IMR-90 (cell line): Measurements from ENCODE around the gene TLR6. TPM values are rescaled to one million over a fixed set of nuclear protein-coding genes. Genes with fewer than 3 reads are reported as not detected.

Experiments used
- ATAC-seq: fragments of 200-7000 bp; cut with Tn5 transposase; 2 replicates; pipeline ENCODE4 v1.9.1; 2020; ENCODE audit warnings: low read depth, mild to moderate bottlenecking, moderate library complexity
- BruUV-seq: library from RNA; stranded (reverse); fragments of 400-500 nt; replicated peaks from 2 replicates; lab custom pipeline; 2021; lab: Mats Ljungman, UMichigan
- CTCF ChIA-PET: fragments of 300-600 bp; formaldehyde crosslinking; extraction: SDS; loops from one replicate; lab custom pipeline; 2021; ENCODE audit warnings: antibody characterized with exemption; lab: Yijun Ruan, JAX
- POLR2A ChIA-PET: fragments of 300-600 bp; sonication (Branson Sonifier 250); formaldehyde crosslinking; loops from one replicate; lab custom pipeline; 2022; ENCODE audit warnings: antibody characterized with exemption; ENCODE audit not compliant: unreplicated experiment; lab: Charles Lee
- DNase-seq: peaks from one replicate; pipeline ENCODE4 v3.0.0; 2013
- H2AFZ ChIP-seq: replicated peaks from 2 replicates; pipeline ENCODE3; 2013; ENCODE audit warnings: low read length, mild to moderate bottlenecking; ENCODE audit not compliant: poor library complexity
- H2AK5ac ChIP-seq: 2 replicates; pipeline ENCODE4 v1.6.1; 2013; ENCODE audit warnings: low read depth, low read length, inconsistent platforms
- H2AK9ac ChIP-seq: replicated peaks from 2 replicates; pipeline ENCODE3; 2013; ENCODE audit warnings: mild to moderate bottlenecking, low read depth, low read length, moderate library complexity; ENCODE audit not compliant: poor library complexity
- H2BK120ac ChIP-seq: 2 replicates; pipeline ENCODE4 v1.6.1; 2013; ENCODE audit warnings: low read depth, low read length, inconsistent platforms
- H2BK15ac ChIP-seq: 3 replicates; pipeline ENCODE4 v1.6.1; 2013; ENCODE audit warnings: low read depth, low read length, inconsistent platforms
- H2BK20ac ChIP-seq: 2 replicates; pipeline ENCODE4 v1.6.1; 2013; ENCODE audit warnings: low read depth, mild to moderate bottlenecking, inconsistent platforms, low read length, moderate library complexity
- H2BK5ac ChIP-seq: 2 replicates; pipeline ENCODE4 v1.6.1; 2013; ENCODE audit warnings: mild to moderate bottlenecking, low read depth, low read length, inconsistent platforms; ENCODE audit not compliant: poor library complexity, severe bottlenecking
- H3K14ac ChIP-seq: replicated peaks from 2 replicates; pipeline ENCODE4 v1.6.1; 2013; ENCODE audit warnings: low read depth, low read length, inconsistent platforms
- H3K18ac ChIP-seq: 2 replicates; pipeline ENCODE4 v1.6.1; 2013; ENCODE audit warnings: low read depth, low read length, control low read depth
- H3K23ac ChIP-seq: 2 replicates; pipeline ENCODE4 v1.6.1; 2013; ENCODE audit warnings: low read depth, low read length, inconsistent platforms
- H3K27ac ChIP-seq: 2 replicates; pipeline ENCODE4 v1.5.1; 2013; ENCODE audit warnings: mild to moderate bottlenecking, control low read depth, low read length; ENCODE audit not compliant: insufficient read depth
- H3K27me3 ChIP-seq: 2 replicates; pipeline ENCODE4 v1.6.1; 2013; ENCODE audit warnings: low read length; ENCODE audit not compliant: control insufficient read depth, insufficient read depth
- H3K36me3 ChIP-seq: 2 replicates; pipeline ENCODE4 v1.6.1; 2013; ENCODE audit warnings: low read length, mixed read lengths; ENCODE audit not compliant: control insufficient read depth, insufficient read depth
- H3K4ac ChIP-seq: 2 replicates; pipeline ENCODE4 v1.6.1; 2013; ENCODE audit warnings: low read depth, low read length, inconsistent platforms
- H3K4me1 ChIP-seq: 2 replicates; pipeline ENCODE4 v1.6.1; 2013; ENCODE audit warnings: low read length, mixed read lengths; ENCODE audit not compliant: control insufficient read depth, insufficient read depth
- H3K4me2 ChIP-seq: 2 replicates; pipeline ENCODE4 v1.6.1; 2013; ENCODE audit warnings: low read depth, mild to moderate bottlenecking, control low read depth, low read length, moderate library complexity
- H3K4me3 ChIP-seq: 2 replicates; pipeline ENCODE4 v1.5.1; 2013; ENCODE audit warnings: low read depth, mild to moderate bottlenecking, control low read depth, low read length, moderate library complexity; ENCODE audit not compliant: insufficient read depth
- H3K56ac ChIP-seq: 2 replicates; pipeline ENCODE4 v1.6.1; 2013; ENCODE audit warnings: low read length, inconsistent platforms; ENCODE audit not compliant: insufficient read depth; ENCODE audit errors: extremely low read depth
- H3K79me1 ChIP-seq, 2 experiments: 2 replicates each; pipeline ENCODE4 v1.6.1; 2013; ENCODE audit warnings: low read length in 2 of 2, inconsistent platforms in 1 of 2, low read depth in 1 of 2
- H3K9ac ChIP-seq: 2 replicates; pipeline ENCODE4 v1.6.1; 2013; ENCODE audit warnings: low read depth, low read length, control low read depth
- H3K9me1 ChIP-seq: 2 replicates; pipeline ENCODE4 v1.6.1; 2013; ENCODE audit warnings: low read length, inconsistent platforms; ENCODE audit not compliant: insufficient read depth
- H3K9me3 ChIP-seq: 2 replicates; pipeline ENCODE4 v1.6.1; 2013; ENCODE audit warnings: low read length; ENCODE audit not compliant: control insufficient read depth, insufficient read depth
- H4K20me1 ChIP-seq: 2 replicates; pipeline ENCODE4 v1.6.1; 2013; ENCODE audit warnings: low read length, inconsistent platforms; ENCODE audit not compliant: insufficient read depth
- H4K5ac ChIP-seq: 2 replicates; pipeline ENCODE4 v1.6.1; 2013; ENCODE audit warnings: mild to moderate bottlenecking, low read depth, low read length, control low read depth
- H4K8ac ChIP-seq, 2 experiments: 2 replicates each; pipeline ENCODE4 v1.6.1; 2013; ENCODE audit warnings: low read depth in 2 of 2, low read length in 2 of 2, control low read depth in 1 of 2, inconsistent platforms in 1 of 2
- H4K91ac ChIP-seq: 2 replicates; pipeline ENCODE4 v1.6.1; 2013; ENCODE audit warnings: low read depth, low read length, inconsistent platforms; ENCODE audit not compliant: insufficient read depth
- CEBPB ChIP-seq: IDR thresholded peaks from 2 replicates; pipeline ENCODE4 v1.6.1; 2012; ENCODE audit warnings: low read depth, low read length, improper control_type of control experiment
- CHD1 ChIP-seq: IDR thresholded peaks from 2 replicates; pipeline ENCODE4 v1.6.1; 2012; ENCODE audit warnings: low read depth, low read length, improper control_type of control experiment
- CTCF ChIP-seq: conservative IDR thresholded peaks from 2 replicates; pipeline ENCODE4 v1.5.1; 2012; ENCODE audit warnings: mild to moderate bottlenecking, low read depth, low read length, improper control_type of control experiment
- FOS ChIP-seq: fragments of 150-350 bp; IDR thresholded peaks from 2 replicates; pipeline ENCODE4 v1.6.1; 2016; ENCODE audit warnings: low read depth, low read length
- MAFK ChIP-seq: IDR thresholded peaks from 2 replicates; pipeline ENCODE4 v1.6.1; 2012; ENCODE audit warnings: low read depth, low read length, improper control_type of control experiment
- MAZ ChIP-seq: IDR thresholded peaks from 2 replicates; pipeline ENCODE4 v1.6.1; 2012; ENCODE audit warnings: low read depth, mild to moderate bottlenecking, low read length, improper control_type of control experiment, moderate library complexity, borderline replicate concordance
- MXI1 ChIP-seq: IDR thresholded peaks from 2 replicates; pipeline ENCODE4 v1.6.1; 2012; ENCODE audit warnings: low read depth, mild to moderate bottlenecking, low read length, moderate library complexity, borderline replicate concordance
- NFE2L2 ChIP-seq: fragments of 150-350 bp; IDR thresholded peaks from 2 replicates; pipeline ENCODE4 v1.6.1; 2016; ENCODE audit warnings: low read depth, mild to moderate bottlenecking, low read length
- POLR2A ChIP-seq: IDR thresholded peaks from 2 replicates; pipeline ENCODE4 v1.6.1; 2012; ENCODE audit warnings: mild to moderate bottlenecking, low read depth, low read length
- RAD21 ChIP-seq: IDR thresholded peaks from 2 replicates; pipeline ENCODE4 v1.6.1; 2012; ENCODE audit warnings: low read length, improper control_type of control experiment
- RCOR1 ChIP-seq: IDR thresholded peaks from 2 replicates; pipeline ENCODE4 v1.6.1; 2012; ENCODE audit warnings: mild to moderate bottlenecking, low read length, improper control_type of control experiment; ENCODE audit not compliant: insufficient replicate concordance
- RFX5 ChIP-seq: IDR thresholded peaks from 2 replicates; pipeline ENCODE4 v1.8.0; 2012; ENCODE audit warnings: low read depth, mild to moderate bottlenecking, low read length, moderate library complexity
- USF2 ChIP-seq: fragments of 150-350 bp; IDR thresholded peaks from 2 replicates; pipeline ENCODE4 v1.6.1; 2017; ENCODE audit warnings: mild to moderate bottlenecking, antibody characterized with exemption, low read length, low read depth
- WGBS, 2 experiments: methylation state at CpG; one replicate each; pipeline versions ENCODE4 v1.1.5 to v1.1.7; 2013; ENCODE audit warnings: missing lambda C conversion rate in 2 of 2; ENCODE audit not compliant: insufficient read length in 1 of 2; ENCODE audit errors: extremely low coverage in 2 of 2; 5-methylcytosine and 5-hydroxymethylcytosine counted together
- dilution Hi-C: fragments of 300-500 bp; cut with HindIII; formaldehyde crosslinking; loops from one replicate; pipeline ENCODE4 v1.14.3; 2018; ENCODE audit warnings: low sequenced_read_pairs; ENCODE audit not compliant: unreplicated experiment
- in situ Hi-C: fragments of 300-500 bp; cut with MboI; formaldehyde crosslinking; loops from 3 replicates; pipeline ENCODE4 v1.14.3; 2019; ENCODE audit warnings: low sequenced_read_pairs, inconsistent platforms, mixed read lengths
- intact Hi-C: fragments of 100-400 bp; cut with micrococcal nuclease; formaldehyde crosslinking; loops from 2 replicates; pipeline ENCODE4 v1.10.0; 2022
- polyA plus RNA-seq, 3 experiments: library from polyadenylated mRNA; depleted of rRNA; stranded (reverse); fragments of >200 nt; gene quantifications; 2 replicates each; pipeline ENCODE4 v1.2.3, GENCODE V29; 2012; ENCODE audit warnings: low replicate concordance in 1 of 3
- total RNA-seq: library from RNA; depleted of rRNA; stranded (reverse); fragments of >200 nt; gene quantifications from 2 replicates; pipeline ENCODE4 v1.2.3, GENCODE V29; 2012

The TLR6 gene
- total and polyA plus RNA-seq, 2 of the 4 experiments (the other 2 are of a cell fraction), result 1.4 to 3.9 TPM

GRCh38 chr4:38866973-38867477 is 10.4 kb upstream of the TLR6 start:
- ChIA-PET POLR2A (no interaction called here), CTCF (interaction anchor here (1.0 kb wide), 1 partner anchor 11 kb away, joined by 3 read pairs; no protein-coding TSS in a partner anchor)
- intact Hi-C loops (no loop called here), dilution Hi-C loops (no loop called here), in situ Hi-C loops (no loop called here)
- Histone ChIP-seq H3K9ac (peak overlapping the region; percentile 97), H2BK5ac (peak overlapping the region; percentile 94), H3K9me1 (peaks cover 8% of the 10 kb centered on the region), H4K8ac (peak overlapping the region; percentile 72 to 97), H3K23ac (peak overlapping the region; percentile 93), H2BK120ac (peak overlapping the region; percentile 91), H3K9me3 (no peaks in the 10 kb centered on the region), H2BK20ac (peak overlapping the region; percentile 68), H2BK15ac (peak overlapping the region; percentile 90), H3K4ac (peak overlapping the region; percentile 97), H3K4me3 (peak overlapping the region; percentile 68), H3K27ac (peak overlapping the region; percentile 95), H4K20me1 (peaks cover 23% of the 10 kb centered on the region), H3K56ac (peak overlapping the region; percentile 94), H2AK5ac (peak overlapping the region; percentile 48), H3K27me3 (no peaks in the 10 kb centered on the region), H3K36me3 (peaks cover 14% of the 10 kb centered on the region), H4K5ac (peak overlapping the region; percentile 100), H4K91ac (peak overlapping the region; percentile 97), H3K79me1 (peaks cover 14 to 39% of the 10 kb centered on the region in 2 experiments), H3K14ac (peak overlapping the region; percentile 98), H3K18ac (peak overlapping the region; percentile 100), H3K4me2 (peak overlapping the region; percentile 99), H3K4me1 (peaks cover 20% of the 10 kb centered on the region), H2AK9ac (peak overlapping the region; percentile 85), H2AFZ (peak overlapping the region; percentile 83)
- TF ChIP-seq RAD21, result no peak
- no peak for TF ChIP-seq MAFK
- no peak for TF ChIP-seq NFE2L2
- no peak for TF ChIP-seq MAZ
- no peak for TF ChIP-seq CHD1
- TF ChIP-seq MXI1, result no peak
- no peak for TF ChIP-seq CEBPB
- no peak for TF ChIP-seq FOS
- TF ChIP-seq USF2, result no peak
- TF ChIP-seq CTCF, result no peak
- TF ChIP-seq POLR2A, result no peak
- TF ChIP-seq RFX5, result no peak
- TF ChIP-seq RCOR1, result no peak
- DNase-seq (no peak), ATAC-seq (no peak)
- WGBS, 2 experiments, result 23% methylated on average over 2 of the region's 11 CpGs; no CpG with 5 or more reads in 1 of the 2 experiments
- no TSS peak for BruUV-seq
